ENCODE measurements around the gene HIVEP3. TPM values are rescaled to one million over a fixed set of nuclear protein-coding genes. Genes with fewer than 3 reads are reported as not detected.

Gene HIVEP3
- 11.6 TPM for total RNA-seq
- long read RNA-seq, transcript HIVEP3-205 (4 exons, 1,705 nt), result major isoform, 6 of 48 reads
- long read RNA-seq, partial matches to known transcripts, result 3 of 48 reads
- long read RNA-seq, other reads (novel, unspliced or antisense), result 38 of 48 reads

GRCh38 chr1:41918450-41919043, at the start of gene HIVEP3:
HIVEP3 (minus strand) TSS chr1:41918922.
- Histone ChIP-seq H3K27me3 (ENCODE audit: low read depth) (no peaks in the 10 kb centered on the region), H3K9me3 (no peaks in the 10 kb centered on the region), H3K4me3 (peak within 1 kb of the TSS; percentile 66), H3K4me1 (peaks cover 46% of the 10 kb centered on the region), H3K27ac (peak within 1 kb of the TSS; percentile 69), H3K36me3 (no peaks in the 10 kb centered on the region)
- peak; percentile 28 for TF ChIP-seq CTCF (IDR thresholded peaks at IDR 0.05)
- DNase-seq (no peak), ATAC-seq (peak in 1 of 2 donors; percentile 28)
- intact Hi-C loops (cut with DNase I), result no loop called here

DNA sequence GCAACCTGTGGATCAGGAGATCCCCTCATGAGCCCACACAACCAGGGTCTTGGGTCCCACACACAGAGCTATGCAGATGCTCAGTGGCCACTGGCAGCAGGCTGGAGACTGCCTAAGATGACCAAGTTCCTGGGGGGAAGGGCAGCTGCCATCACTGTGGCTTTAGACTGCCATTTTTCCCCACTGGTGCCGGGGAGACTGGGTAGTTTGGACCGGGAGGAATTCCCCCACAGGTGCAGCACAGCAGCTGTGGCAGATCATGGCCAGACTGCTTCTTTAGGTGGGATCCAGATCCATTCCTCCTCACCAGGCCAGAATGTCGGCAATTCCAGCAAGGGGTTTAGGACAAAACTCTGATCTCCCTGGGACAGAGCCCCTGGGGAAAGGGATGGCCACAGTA, 45.7 kb upstream of the HIVEP3 start:
- no peaks in the 10 kb centered on the region for H3K9me3 ChIP-seq

DNA sequence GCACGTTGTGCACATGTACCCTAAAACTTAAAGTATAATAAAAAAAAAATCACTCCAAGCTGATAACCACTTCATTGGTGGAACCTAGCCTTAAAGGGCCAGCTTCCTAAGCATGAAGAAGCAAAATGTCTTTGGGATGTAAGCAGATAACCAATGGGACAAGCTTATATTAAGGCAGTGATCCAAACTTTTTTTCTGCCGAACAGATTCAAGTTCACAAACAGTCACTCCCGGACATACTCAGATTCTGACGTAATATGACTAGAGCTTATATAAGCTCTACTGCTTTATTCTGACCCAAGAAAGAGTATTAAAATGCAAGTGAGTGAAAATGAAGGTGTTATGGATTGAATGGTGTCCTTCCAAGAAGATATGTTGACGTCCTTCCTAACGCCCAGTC, 44.9 kb upstream of the HIVEP3 start:
- DNase-seq (no peak), ATAC-seq (no peak)
- no peak for TF ChIP-seq CTCF (IDR thresholded peaks at IDR 0.05)
- H3K27me3 ChIP-seq (ENCODE audit: low read depth), result no peaks in the 10 kb centered on the region
- H3K27ac ChIP-seq, result no peak overlapping the region
- H3K4me3 ChIP-seq, result no peak overlapping the region
- intact Hi-C loops (cut with DNase I), result no loop called here
- no peaks in the 10 kb centered on the region for H3K36me3 ChIP-seq
- no peaks in the 10 kb centered on the region for H3K4me1 ChIP-seq
- no peaks in the 10 kb centered on the region for H3K9me3 ChIP-seq

More for the DNA sequence above, 45.7 kb upstream of the HIVEP3 start:
- intact Hi-C loops (cut with DNase I), result no loop called here
- no peak for TF ChIP-seq CTCF (IDR thresholded peaks at IDR 0.05)
- H3K4me1 ChIP-seq, result no peaks in the 10 kb centered on the region
- DNase-seq, result no peak
- H3K27ac ChIP-seq, result no peak overlapping the region
- no peaks in the 10 kb centered on the region for H3K27me3 ChIP-seq (ENCODE audit: low read depth)
- no peaks in the 10 kb centered on the region for H3K36me3 ChIP-seq
- no peak overlapping the region for H3K4me3 ChIP-seq
- no peak for ATAC-seq

DNA sequence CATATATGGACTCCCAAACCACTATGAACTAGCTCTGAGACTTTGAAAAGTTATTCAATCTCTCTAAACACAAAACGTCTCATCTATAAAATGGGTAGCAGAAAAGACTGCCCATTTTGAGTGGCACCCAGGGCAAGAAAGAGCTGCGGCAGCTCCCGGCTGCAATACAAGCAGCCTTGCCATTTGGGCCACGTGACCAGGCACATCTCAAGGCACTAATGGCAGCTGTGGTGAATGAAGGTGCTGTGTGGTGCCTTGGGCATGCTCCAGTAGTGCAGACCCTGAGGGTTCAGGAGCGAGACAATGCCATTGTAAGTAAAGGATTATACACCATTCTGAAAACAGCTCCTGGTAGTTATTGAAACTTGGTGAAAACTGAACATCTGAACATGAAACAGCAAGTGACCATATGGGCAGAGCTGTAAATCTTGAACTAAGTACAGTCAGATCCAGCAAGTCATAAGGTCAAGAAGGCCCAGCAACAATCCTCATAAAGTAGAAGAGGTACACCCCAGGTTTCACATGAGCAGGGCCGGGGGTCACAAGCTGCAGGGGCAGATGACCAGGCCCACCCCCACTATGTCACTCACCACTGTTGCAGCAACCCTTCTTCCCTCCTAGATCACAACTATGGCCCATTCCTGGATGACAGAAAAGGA, 39.4 kb upstream of the HIVEP3 start:
- no peaks in the 10 kb centered on the region for H3K36me3 ChIP-seq
- no peak overlapping the region for H3K27ac ChIP-seq
- no peaks in the 10 kb centered on the region for H3K9me3 ChIP-seq
- ATAC-seq (no peak), DNase-seq (no peak)
- H3K27me3 ChIP-seq (ENCODE audit: low read depth), result no peaks in the 10 kb centered on the region
- no peaks in the 10 kb centered on the region for H3K4me1 ChIP-seq
- no peak overlapping the region for H3K4me3 ChIP-seq
- no peak for TF ChIP-seq CTCF (IDR thresholded peaks at IDR 0.05)
- intact Hi-C loops (cut with DNase I), result no loop called here

DNA sequence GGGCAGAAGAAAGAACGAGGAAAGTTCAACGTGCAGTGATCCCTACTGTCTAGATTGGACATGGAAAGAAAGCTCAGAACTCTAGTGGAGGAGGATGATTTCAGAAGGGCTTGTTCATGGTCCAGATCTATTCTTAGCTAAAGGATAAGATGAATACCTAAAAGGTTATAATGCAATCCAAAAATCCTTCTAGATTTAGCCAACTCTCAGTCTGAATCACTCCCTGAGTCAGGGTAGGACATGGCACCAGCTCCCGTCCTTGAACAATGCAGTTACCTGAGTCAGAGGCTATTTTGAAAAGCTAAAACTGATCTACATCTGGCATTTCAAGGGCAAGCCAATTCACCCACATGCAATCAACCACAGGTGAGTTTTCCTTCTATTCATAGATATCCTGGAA, 38.8 kb upstream of the HIVEP3 start:
- H3K27me3 ChIP-seq (ENCODE audit: low read depth), result no peaks in the 10 kb centered on the region
- no peak overlapping the region for H3K4me3 ChIP-seq
- ATAC-seq (no peak), DNase-seq (no peak)
- no peak overlapping the region for H3K27ac ChIP-seq
- no peaks in the 10 kb centered on the region for H3K36me3 ChIP-seq
- H3K4me1 ChIP-seq, result no peaks in the 10 kb centered on the region
- TF ChIP-seq CTCF (IDR thresholded peaks at IDR 0.05), result no peak
- H3K9me3 ChIP-seq, result no peaks in the 10 kb centered on the region
- intact Hi-C loops (cut with DNase I), result no loop called here
